ENCODE results near the gene PNRC2.
A peak's percentile ranks its signal among the peaks of the same experiment; 100 is the strongest.

DNA sequence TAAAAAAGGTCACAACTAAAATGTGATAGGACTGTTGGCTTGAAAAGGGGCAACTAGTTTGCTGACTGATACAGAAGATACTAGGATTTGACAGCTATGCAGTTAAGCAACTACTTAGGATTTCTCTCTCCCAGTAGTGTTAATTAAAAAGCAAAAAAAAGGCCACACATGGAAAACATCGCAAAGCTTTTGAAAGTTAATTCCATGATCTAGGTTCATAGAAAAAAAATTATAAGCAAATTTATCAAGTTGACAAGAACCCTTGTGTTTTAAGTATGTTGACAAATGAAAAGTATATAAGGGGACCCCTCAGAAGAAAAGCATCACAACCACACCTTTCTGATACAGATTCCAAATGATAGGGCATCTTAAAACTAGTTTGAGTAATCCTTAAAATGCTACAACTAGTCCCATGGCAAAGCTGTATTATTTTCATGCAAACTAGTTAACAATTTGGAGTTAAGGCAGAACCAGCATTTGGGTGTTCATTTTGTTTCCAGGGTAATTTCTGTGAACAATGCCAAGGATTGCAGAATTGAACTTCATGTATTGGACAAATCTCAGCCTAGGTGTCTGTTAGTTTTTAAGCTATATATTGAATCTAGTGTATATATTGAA, 4.1 kb downstream of the PNRC2 start:
- no peak for TF ChIP-seq BHLHE40 (IDR thresholded peaks at IDR 0.05; ENCODE audit: low read length)
- TF ChIP-seq KDM4B (CRISPR knock-in tag; IDR thresholded peaks at IDR 0.05), result no peak
- no peak for TF ChIP-seq EZH2 (conservative IDR thresholded peaks at IDR 0.05; ENCODE audit: low read depth, low read length)
- TF ChIP-seq CHD2 (IDR thresholded peaks at IDR 0.05; ENCODE audit: low read depth, low read length), result no peak
- no peak for TF ChIP-seq MAFK (conservative IDR thresholded peaks at IDR 0.05 in 1 of 2, IDR thresholded peaks at IDR 0.05 in 1 of 2; ENCODE audit: low read length in 2 of 2)
- TF ChIP-seq NRL (CRISPR knock-in tag; IDR thresholded peaks at IDR 0.05; ENCODE audit: borderline replicate concordance), result no peak
- TF ChIP-seq, protein P1, sequence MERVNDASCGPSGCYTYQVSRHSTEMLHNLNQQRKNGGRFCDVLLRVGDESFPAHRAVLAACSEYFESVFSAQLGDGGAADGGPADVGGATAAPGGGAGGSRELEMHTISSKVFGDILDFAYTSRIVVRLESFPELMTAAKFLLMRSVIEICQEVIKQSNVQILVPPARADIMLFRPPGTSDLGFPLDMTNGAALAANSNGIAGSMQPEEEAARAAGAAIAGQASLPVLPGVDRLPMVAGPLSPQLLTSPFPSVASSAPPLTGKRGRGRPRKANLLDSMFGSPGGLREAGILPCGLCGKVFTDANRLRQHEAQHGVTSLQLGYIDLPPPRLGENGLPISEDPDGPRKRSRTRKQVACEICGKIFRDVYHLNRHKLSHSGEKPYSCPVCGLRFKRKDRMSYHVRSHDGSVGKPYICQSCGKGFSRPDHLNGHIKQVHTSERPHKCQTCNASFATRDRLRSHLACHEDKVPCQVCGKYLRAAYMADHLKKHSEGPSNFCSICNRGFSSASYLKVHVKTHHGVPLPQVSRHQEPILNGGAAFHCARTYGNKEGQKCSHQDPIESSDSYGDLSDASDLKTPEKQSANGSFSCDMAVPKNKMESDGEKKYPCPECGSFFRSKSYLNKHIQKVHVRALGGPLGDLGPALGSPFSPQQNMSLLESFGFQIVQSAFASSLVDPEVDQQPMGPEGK (CRISPR knock-in tag; IDR thresholded peaks at IDR 0.05), result no peak
- TF ChIP-seq RBM22 (optimal IDR thresholded peaks at IDR 0.05; ENCODE audit: low read length), result peak; percentile 91
